NCI-H2081 (cell line): ENCODE measurements around the gene CD72.
"Not testable (repeated sequence)": the region's sequence is repeated elsewhere in the genome, so short reads cannot be mapped to it uniquely, and the experiment has no call there.

ENCODE experiments used
- DNase-seq, 2 experiments: peaks; one replicate each; lab custom pipeline; 2025; lab: John Stamatoyannopoulos, UW

The CD72 gene

DNA sequence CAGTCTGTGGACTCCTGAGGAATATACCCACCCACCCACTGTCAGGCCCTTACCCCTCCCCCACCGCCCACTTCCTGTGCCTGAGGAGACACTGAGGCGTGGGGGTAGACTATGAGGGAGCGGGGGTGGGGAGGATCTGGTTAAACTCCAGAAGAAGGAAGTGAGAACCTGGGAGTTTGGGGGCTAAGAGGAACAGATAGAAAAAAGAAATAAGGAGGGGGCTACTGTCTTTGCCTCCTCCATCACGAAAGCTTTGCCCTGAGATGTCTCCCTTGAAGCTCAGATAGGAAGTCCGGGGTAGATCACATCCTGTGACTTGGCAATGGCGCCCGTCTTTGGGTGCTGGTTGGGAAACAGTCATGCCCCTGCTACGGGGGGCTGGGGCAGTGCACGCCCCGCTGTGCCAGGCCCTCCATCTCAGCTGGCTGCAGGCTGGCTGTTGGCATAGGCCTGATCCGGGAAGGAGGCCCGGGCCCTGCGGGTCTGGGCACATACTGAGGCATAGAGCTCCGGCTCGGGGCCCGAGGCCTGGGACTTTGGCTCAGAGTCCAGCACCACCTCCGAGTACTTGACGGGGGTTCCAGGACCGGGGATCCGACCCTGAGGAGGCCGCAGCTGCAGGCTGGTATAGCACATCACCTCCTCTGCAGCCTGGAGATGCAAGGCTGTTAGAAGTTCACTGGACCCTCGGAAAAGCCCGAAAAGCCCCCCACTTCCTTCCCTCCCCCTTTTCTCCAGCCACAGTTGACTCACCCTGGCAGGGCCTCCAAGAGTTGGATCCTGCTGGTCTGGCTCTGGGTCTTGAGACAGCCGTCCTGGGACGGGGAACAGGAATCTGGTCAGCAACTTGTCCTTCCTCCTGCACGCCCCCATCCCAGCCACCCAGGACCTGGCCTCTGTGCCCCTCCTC, 31.5 kb upstream of the CD72 start:
- DNase-seq = no peak

DNA sequence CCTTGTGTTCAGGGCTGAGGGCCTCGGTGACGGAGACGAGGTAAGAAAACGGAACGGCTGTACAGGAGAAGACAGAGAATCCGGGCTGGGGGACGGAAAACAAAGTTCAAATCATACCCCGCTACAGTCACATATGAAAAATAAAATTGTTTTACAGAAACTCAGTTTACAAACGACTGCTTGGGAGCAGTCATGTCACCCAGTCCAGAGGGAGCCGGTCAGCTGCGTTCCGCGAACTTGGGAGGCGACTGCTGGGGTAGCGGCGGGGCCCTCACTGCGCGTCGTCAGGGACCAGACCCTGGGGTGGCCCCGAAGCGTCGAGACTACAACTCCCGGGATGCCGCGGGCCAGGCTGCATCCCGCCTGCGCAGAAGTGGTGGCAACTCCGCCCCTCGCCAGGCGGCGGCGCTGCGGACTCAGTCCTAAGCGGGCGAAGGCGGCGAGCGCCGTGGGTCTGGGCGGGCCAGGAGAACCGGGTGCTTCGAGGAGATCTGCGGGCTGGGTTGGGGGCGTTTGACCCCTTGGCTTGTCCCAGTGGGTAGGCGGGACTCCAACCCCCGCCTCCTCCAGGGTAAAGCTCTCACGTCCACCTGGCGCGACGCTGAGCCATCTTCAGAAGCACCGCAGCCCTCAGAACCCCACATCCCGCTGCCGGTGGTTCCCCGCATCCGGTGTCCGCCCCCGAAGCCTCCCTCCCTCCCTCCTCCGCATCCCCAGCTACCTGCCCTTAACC, 28.5 kb upstream of the CD72 start:
- DNase-seq = peak; percentile 90 to 92

DNA sequence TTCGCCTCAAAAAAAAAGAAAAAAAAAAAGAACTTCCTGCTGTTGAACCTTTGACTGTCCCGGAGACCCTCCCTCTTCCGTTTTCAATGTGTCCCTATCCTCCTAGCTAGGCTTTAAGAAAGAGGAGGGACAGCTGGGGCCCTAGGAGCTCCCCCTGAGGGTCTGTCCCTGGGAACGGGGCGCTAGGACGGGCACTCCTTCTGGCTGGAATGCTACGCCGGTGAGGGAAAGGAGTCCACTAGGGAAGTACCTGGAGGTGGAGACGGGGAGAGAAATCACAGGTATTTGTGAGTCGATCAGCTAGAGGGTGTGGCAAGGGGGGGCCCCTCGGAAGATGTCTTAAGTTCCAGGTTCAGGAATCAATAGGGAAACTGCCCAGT, 27.9 kb upstream of the CD72 start:
- no peak for DNase-seq

DNA sequence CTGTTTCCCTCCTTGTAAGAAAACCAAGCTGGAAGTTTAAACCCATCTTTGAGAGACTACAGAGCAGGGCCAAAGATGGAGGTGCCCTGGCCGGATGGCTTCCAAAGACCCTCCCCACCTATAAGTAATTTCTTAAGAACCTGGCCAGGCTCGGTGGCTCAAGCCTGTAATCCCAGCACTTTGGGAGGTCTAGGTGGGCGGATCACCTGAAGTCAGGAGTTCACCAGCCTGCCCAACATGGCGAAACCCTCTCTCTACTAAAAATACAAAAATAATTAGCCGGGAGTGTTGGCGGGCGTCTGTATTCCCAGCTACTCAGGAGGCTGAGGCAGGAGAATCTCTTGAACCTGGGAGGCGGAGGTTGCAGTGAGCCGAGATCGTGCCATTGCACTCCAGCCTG, 27.5 kb upstream of the CD72 start:
- DNase-seq = not testable (repeated sequence)

DNA sequence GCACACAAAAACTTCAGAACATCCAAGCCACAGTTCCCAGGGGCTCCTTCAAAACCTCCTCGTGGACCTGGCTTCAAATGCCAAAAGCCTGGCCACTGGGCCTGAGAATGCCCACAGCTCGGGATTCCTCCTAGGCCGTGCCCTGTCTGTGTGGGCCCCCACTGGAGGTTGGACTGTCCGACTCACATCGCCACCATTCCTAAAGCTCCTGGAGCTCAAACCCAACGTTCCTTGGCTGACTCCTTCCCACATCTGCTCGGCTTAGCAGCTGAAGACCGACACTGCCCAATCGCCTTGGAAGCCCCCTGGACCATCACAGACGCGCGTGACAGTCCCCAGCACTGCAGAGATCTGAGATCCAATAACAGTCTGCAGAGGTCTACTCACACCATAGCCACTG, 24.8 kb upstream of the CD72 start:
- DNase-seq = no peak

DNA sequence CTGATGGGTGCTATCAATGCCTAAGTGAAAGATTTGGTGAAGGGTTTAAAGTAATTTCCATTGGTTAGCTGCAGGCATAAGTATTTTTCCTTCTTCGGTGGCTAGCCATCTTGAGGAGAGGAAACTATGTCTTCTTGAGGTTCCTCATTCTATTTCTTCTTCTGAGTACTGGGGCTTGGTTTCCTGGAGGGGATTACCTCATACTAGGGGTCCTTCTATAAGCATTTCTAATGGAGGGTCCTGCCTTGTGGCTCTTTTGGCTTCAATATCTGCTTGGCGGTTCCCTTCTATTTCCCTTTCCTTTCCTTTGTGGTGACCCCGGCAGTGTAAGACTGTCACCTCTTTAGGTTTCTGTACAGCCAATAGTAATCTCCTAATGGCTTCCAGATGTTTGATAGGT, 23.3 kb upstream of the CD72 start:
- DNase-seq = not testable (repeated sequence)

DNA sequence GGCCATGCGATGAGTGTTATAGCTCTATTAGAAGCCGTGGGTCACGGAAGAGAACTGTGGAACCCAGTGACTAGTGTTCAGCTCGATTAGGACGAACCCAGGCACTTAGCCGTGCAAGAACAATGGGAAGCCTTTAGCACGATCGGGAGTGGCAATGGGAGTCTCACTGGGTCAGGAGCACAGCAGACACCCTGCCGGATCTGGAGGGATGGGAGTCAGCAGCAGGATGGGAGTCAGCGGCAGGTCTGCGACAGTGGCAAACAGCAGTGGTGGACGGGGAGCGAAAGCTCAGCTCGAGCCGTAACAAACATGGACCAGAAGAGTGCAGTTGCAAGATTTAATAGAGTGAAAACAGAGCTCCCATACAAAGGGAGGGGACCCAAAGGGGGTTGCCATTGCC, 22.2 kb upstream of the CD72 start:
- not testable (repeated sequence) for DNase-seq

DNA sequence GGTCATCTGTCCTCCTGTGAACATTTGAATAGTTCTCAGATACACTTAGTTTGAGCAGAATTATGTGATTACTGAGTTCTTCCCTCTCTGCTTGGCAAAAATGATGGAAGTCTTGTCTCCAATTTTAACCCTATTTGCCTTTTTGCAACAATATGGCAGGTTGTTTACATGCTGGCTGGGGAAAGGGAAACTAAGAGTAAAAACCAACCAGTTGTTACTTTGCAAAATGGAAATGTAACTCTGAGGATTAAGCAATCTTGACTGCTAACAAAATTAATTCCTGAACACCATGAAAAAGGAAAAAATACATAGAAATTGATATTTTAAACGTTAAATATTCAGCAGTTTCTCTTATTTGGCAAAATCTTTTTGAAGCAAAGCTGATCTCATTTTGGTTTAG, 21.4 kb upstream of the CD72 start:
- DNase-seq = no peak

DNA sequence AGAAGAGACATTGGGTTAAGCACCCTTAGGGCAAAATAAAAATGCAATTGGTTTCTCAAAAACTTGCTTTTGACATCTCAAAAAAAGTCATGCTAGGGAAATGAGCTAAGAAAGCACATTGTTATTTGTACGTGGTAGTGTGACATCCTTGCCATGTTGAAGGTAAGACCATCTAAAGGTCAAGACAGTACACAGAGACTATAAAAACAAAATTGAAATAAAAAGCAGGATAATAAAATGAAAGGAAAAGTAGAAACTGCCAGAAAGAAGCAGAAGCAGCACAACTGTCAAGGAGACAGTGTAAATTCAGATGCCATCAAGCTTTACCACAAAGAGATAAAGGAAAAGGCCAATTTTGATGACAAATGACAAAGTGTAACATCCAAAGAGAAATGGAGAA, 21.0 kb upstream of the CD72 start:
- not testable (repeated sequence) for DNase-seq

DNA sequence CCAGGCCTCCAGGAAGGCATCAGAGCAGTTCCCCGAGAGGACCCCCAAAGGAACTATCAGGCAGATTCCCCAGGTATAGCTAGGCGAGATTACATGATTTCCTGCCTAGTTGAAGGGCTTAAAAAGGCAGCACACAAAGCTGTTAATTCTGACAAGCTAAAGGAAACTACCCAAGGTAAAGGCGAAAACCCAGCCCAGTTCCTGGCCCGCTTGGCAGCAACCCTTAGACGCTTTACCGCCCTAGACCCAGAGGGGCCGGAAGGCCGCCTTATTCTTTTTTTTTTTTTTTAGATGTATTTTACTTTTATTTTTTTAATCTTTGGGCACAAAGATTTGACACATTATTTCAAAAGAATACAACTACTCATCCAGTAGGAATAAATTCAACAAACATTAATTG, 20.5 kb upstream of the CD72 start:
- DNase-seq = not testable (repeated sequence)

DNA sequence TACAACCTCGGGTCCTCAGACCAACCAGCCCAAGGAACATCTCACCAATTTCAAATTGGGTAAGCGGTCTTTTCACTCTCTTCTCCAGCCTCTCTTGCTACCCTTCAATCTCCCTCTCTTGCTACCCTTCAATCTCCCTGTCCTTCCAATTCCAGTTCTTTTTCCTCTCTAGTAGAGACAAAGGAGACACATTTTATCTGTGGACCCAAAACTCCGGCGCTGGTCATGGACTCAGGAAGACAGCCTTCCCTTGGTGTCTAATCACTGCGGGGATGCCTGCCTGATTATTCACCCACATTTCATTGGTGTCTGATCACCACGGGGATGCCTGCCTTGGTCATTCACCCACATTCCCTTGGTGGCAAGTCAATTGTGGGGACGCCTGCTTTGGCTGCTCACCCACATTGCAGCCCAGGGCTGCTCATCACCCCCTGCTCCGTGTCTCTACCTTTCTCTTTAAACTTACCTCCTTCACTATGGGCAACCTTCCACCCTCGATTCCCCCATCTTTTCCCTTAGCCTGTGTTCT, 19.3 kb upstream of the CD72 start:
- DNase-seq = not testable (repeated sequence)

DNA sequence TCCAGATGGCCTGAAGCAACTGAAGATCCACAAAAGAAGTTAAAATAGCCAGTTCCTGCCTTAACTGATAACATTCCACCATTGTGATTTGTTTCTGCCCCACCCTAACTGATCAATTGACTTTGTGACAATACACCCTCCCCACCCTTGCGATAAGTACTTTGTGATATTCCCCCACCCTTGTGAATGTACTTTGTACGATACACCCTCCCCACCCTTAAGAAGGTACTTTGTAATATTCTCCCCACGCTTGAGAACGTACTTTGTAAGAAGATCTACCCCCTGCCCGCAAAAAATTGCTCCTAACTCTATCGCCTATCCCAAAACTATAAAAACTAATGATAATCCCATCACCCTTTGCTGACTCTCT, 18.6 kb upstream of the CD72 start:
- DNase-seq = not testable (repeated sequence)

DNA sequence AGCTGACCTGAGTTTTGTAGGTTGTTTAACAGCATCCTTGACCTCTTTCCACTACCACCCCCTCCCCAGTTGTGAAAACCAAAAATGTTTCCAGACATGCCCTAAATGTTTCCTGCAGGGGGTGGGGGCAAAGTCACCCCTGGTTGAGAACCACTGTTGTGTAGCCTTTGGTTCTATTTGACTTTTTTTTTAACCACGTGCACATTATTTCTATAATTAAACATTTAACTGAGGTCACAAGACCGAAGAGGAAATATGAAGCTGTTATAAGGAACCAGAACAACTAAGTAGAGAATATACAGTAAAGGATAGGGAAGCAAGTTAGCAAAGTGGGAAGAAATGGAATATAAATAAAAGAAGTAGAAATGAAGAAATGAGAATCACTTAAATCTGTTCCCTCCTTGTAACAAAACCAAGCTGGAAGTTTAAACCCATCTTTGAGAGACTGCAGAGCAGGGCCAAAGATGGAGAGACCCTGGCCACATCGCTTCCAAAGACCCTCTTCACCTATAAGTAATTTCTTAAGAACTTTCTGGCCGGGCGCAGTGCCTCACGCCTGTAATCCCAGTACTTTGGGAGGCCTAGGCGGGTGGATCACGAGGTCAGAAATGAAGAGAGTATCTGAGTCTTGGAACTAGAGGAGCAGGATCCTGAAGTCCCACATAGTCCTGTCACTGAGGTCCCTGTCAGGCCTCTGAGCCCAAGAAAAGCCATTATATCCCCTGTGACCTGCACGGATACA, 18.1 kb upstream of the CD72 start:
- no peak for DNase-seq

DNA sequence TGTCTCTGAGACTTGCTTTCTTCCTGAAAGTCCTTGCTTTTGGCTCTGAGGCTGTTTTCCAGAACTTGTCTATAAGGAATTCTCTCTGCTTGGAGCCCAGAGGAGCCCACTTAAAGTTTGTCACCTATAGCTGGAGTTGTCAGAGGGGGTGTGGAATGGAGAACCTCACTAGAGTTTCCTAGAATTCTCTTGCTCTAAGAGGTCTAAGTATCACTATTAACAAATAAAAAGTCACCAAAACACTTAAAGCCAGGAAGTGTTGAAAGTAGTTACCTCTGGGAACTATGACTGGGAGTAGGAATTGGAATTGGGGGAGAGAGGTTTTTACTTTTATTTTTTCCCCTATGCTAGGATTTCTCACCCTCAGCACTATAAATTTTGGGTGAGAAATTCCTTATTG, 17.5 kb upstream of the CD72 start:
- DNase-seq = no peak

DNA sequence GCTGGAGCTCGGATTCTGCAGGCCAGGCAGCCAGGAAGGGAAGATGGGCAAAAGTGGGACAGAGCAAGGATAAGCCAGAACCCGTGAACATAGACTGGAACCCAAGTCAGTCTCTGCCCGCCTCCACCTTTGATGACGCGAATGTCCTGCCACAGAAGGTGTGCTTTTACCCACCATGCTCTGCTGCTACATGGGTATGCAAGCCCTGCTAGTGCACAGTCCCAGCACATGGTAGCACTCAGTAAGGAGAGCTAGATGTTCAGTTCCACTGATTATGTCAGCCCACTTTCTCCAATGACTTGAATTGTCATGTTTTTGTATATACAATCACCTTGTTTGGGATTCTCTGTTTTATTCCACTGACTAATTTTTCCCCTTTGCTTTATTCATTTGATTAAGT, 11.4 kb upstream of the CD72 start:
- no peak for DNase-seq

DNA sequence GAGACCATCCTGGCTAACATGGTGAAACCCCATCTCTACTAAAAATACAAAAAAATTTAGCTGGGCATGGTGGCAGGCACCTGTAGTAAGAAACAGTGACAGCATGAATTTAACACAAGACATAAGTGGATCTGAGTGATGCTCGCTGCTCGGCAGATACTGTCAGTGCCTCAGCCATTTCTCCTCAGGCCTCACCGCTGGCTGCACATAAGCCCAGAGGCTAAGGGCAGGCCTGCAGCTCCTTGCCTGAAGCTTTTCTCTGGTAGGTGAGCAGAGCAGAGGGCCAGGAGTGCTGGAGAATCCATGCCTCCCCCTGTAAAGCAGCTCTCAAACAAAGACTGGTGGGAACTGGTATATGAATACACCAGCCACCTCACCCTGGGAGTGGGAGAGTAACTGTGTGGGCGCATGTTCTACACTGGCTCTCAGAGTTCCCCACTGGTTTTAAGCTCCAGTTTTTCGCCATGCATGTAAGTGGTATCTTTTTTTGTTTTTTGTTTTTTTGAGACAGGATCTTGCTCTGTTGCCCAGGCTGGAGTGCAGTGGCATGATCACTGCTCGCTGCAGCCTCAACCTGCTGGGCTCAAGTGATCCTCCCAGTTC, 10.3 kb upstream of the CD72 start:
- no peak for DNase-seq

DNA sequence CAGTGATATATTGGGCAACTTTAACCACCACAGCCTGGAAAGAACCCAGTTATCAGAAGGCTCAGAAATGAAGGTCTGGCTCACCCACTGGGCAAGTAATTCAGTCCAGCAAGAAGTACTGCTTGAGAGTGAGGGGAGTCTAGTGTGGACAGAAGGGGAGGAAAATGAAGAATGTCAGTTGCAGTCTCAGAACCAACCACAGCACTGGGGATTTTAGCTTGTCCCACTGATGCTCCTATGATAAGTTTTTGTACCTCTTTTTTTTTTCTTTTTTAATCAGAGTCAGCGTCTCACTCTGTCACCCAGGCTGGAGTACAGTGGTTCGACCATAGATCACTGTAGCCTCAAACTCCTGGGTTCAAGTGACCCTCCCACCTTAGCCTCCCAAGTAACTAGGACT, 9.4 kb upstream of the CD72 start:
- no peak for DNase-seq

DNA sequence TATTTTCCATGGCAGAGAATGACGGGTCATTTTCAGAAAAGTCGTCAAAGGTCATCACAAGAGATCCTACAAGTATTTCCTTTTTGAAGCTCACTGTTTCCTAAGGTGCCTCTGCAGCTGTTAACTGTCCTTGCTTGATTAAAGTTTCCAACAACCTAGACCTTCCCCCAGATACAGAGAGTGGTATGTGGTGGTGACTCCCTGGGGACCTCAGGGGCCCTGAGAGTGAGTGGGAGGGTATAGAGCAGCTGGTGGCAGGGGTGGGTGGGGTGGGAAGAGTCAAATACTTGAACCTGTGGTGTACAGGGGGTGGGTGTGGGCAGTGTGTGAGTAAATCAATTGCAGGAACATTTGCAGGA, 1.6 kb upstream of the CD72 start:
- DNase-seq = no peak

DNA sequence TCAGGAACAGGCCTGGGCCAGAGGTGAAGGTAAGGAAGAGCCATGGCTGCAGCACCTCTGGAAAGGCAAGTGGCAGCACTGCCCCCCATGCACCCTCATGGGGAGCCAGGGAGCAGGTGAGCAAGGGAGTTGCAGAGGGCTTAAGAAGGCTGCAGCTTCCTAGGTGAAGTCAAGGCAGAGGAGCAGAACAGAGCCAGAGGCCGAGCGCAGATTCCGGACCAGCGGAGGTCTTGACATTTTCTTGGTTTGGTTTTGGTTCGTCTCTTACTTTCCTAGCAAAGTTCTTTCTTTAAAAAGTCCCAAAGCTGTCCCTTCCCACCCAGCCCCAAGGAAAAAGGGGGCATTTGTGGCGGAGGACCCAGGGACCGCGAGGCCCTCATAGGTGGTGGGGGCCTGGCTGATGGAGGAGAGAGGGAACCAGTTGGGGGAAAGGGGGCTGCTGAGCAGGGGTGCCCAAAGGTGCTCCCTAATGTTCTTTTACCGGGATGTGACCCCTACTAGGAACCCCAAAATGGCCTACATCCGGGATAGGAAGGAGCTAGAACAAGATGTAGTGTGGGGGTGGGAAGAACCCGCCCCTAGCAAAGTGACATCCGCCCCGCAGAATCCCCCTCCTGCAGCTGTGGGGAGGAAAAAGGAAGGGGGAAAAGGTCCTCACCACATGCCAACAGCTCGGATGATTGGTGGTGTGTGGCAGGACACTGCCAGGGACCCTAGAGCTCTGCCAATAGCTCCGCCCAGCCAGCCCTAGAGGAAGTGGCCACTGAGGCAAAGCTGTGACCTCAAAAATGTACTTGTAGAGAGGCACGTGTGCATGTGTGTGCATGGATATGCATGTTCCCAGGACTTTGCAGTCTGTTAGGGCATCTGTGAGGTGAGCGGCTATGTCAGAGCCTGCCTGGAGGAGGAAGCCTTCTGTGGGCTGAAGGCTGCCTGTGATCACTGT, 914 bp upstream of the CD72 start:
- DNase-seq = no peak

DNA sequence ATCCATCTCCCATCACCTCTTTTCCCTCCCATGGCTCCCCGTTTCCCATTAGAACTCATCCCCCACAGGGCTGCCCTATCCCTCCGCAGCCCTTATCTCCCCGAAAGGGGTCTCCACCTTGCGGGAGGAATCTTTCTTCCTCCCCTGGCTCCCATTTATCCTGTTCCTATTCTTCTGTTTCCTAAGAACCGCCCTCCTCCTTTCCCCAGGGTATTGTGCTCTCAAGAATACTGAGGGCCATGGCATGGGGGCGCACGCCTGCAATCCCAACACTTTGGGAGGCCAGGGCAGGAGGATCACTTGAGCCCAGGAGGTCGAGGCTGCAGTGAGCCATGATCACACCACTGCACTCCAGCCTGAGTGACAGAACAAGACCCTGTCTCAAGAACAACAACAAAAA, 665 bp downstream of the CD72 start:
- no peak for DNase-seq
